DND-41 (cell line): ENCODE results near the gene S100A4.

Source experiments
- ATAC-seq: fragments of 200-7000 bp; cut with Tn5 transposase; 3 replicates; pipeline ENCODE4 v1.9.1; 2021; ENCODE audit warnings: low read depth; ENCODE audit not compliant: insufficient read depth
- DNase-seq: peaks from one replicate; pipeline ENCODE4 v3.0.0-alpha.2; 2020
- H2AFZ ChIP-seq: 2 replicates; pipeline ENCODE4 v1.6.0; 2012; ENCODE audit warnings: low read depth, low read length
- H3K27ac ChIP-seq: 2 replicates; pipeline ENCODE4 v1.5.1; 2012; ENCODE audit warnings: low read length, inconsistent platforms
- H3K27me3 ChIP-seq: fragments of 200-600 bp; sonication (generic); 2 replicates; pipeline ENCODE4 v1.6.0; 2012; ENCODE audit warnings: low read length, mild to moderate bottlenecking, inconsistent platforms; ENCODE audit not compliant: insufficient read depth, poor library complexity
- H3K36me3 ChIP-seq: 2 replicates; pipeline ENCODE4 v1.5.1; 2012; ENCODE audit warnings: low read length, inconsistent platforms; ENCODE audit not compliant: insufficient read depth
- H3K4me1 ChIP-seq: 2 replicates; pipeline ENCODE4 v1.5.1; 2012; ENCODE audit warnings: mild to moderate bottlenecking, low read length; ENCODE audit not compliant: insufficient read depth
- H3K4me2 ChIP-seq: 2 replicates; pipeline ENCODE4 v1.6.0; 2012; ENCODE audit warnings: mild to moderate bottlenecking, moderate library complexity, low read length, inconsistent platforms; ENCODE audit not compliant: insufficient read depth
- H3K4me3 ChIP-seq, 2 experiments: fragments of 200-600 bp in 1 of 2; shearing (Covaris generic) in 1 of 2; 2 replicates each; pipeline ENCODE4 v1.5.1; 2012 to 2016; ENCODE audit warnings: inconsistent platforms in 2 of 2, low read length in 2 of 2, mild to moderate bottlenecking in 2 of 2, low read depth in 1 of 2, moderate library complexity in 1 of 2
- H3K79me2 ChIP-seq: 2 replicates; pipeline ENCODE4 v1.6.0; 2012; ENCODE audit warnings: low read length, inconsistent platforms; ENCODE audit not compliant: insufficient read depth
- H3K9ac ChIP-seq: 2 replicates; pipeline ENCODE4 v1.6.0; 2012; ENCODE audit warnings: low read depth, mild to moderate bottlenecking, inconsistent platforms, low read length, moderate library complexity
- H3K9me3 ChIP-seq: 2 replicates; pipeline ENCODE4 v1.5.1; 2012; ENCODE audit warnings: low read length, moderate library complexity, mild to moderate bottlenecking, inconsistent platforms; ENCODE audit not compliant: insufficient read depth, severe bottlenecking
- H4K20me1 ChIP-seq: 2 replicates; pipeline ENCODE4 v1.6.0; 2012; ENCODE audit warnings: low read length; ENCODE audit not compliant: insufficient read depth
- CTCF ChIP-seq: IDR thresholded peaks from 2 replicates; pipeline ENCODE4 v1.5.1; 2012; ENCODE audit warnings: borderline replicate concordance, low read length, moderate library complexity, mild to moderate bottlenecking; ENCODE audit not compliant: poor library complexity, severe bottlenecking; ENCODE audit errors: extremely low read depth
- EZH2 ChIP-seq: IDR thresholded peaks from 3 replicates; pipeline ENCODE4 v1.6.1; 2012; ENCODE audit warnings: borderline replicate concordance, low read depth, mild to moderate bottlenecking, moderate library complexity, low read length, inconsistent platforms; ENCODE audit not compliant: severe bottlenecking

S100A4 gene

DNA sequence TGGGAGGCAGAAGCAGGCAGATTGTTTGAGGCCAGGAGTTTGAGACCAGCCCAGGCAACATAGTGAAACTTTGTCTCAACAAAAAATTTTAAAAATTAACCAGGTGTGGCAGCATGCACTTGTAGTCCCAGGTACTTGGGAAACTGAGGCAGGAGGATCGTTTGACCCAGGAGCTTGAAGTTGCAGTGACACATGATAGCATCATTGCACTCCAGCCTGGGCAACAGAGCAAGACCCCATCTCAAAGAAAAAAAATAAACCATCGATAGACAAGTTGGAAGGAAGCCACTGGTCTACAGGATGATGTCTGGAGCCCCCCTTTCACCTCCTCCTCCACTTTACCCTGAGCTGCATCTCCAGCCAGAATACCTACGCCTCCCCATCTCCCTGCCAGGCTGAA lies 26.4 kb downstream of the S100A4 start:
- H3K4me3 ChIP-seq, result no peak overlapping the region
- DNase-seq (no peak), ATAC-seq (no peak)
- no peaks in the 10 kb centered on the region for H3K79me2 ChIP-seq
- no peak overlapping the region for H3K4me2 ChIP-seq
- no peaks in the 10 kb centered on the region for H4K20me1 ChIP-seq
- H3K36me3 ChIP-seq, result no peaks in the 10 kb centered on the region
- no peaks in the 10 kb centered on the region for H3K9me3 ChIP-seq
- TF ChIP-seq EZH2 (no peak), CTCF (no peak)
- H3K27me3 ChIP-seq, result no peaks in the 10 kb centered on the region
- H3K27ac ChIP-seq, result no peak overlapping the region
- no peak overlapping the region for H3K9ac ChIP-seq
- H3K4me1 ChIP-seq, result no peaks in the 10 kb centered on the region
- H2AFZ ChIP-seq, result no peak overlapping the region

GRCh38 chr1:153515504-153516394 lies 29.9 kb downstream of the S100A4 start:
- H3K9me3 ChIP-seq, result no peaks in the 10 kb centered on the region
- H3K4me3 ChIP-seq, result no peak overlapping the region
- no peaks in the 10 kb centered on the region for H3K36me3 ChIP-seq
- TF ChIP-seq EZH2 (no peak), CTCF (no peak)
- H2AFZ ChIP-seq, result no peak overlapping the region
- H3K79me2 ChIP-seq, result no peaks in the 10 kb centered on the region
- H3K27me3 ChIP-seq, result no peaks in the 10 kb centered on the region
- H3K4me1 ChIP-seq, result peaks cover 5% of the 10 kb centered on the region; the same call in 1 of the 2 replicates
- H3K4me2 ChIP-seq, result no peak overlapping the region
- DNase-seq (no peak), ATAC-seq (no peak; the same call in 2 of the 3 replicates)
- no peak overlapping the region for H3K9ac ChIP-seq
- no peaks in the 10 kb centered on the region for H4K20me1 ChIP-seq
- H3K27ac ChIP-seq, result no peak overlapping the region

DNA sequence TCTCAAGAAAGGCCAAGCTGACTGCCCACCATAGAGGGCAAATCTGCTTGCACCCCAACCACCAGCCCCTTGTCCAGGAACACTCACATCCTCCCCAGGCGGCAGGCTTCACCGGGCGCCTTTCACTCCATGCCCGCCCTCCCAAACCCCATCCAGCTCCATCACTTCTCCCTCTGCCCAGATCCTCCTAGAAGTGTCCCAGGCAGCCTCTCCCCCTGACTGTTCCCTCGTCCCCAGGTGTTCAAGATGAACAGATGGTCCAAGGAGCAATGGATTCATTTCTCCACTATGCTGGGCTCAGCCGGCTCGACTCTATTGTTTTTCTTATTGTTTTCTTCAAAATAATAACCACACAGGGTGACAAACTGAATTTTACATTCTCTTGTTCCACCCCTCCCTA lies 31.9 kb downstream of the S100A4 start:
- Histone ChIP-seq H3K9ac (no peak overlapping the region), H3K4me3 (no peak overlapping the region), H3K9me3 (no peaks in the 10 kb centered on the region), H2AFZ (no peak overlapping the region), H3K36me3 (no peaks in the 10 kb centered on the region), H3K4me1 (peaks cover 5% of the 10 kb centered on the region; the same call in 1 of the 2 replicates), H3K27me3 (no peaks in the 10 kb centered on the region), H4K20me1 (no peaks in the 10 kb centered on the region), H3K79me2 (no peaks in the 10 kb centered on the region), H3K4me2 (no peak overlapping the region), H3K27ac (no peak overlapping the region)
- ATAC-seq, result no peak
- no peak for DNase-seq
- TF ChIP-seq EZH2, result no peak
- TF ChIP-seq CTCF, result no peak

GRCh38 chr1:153513023-153513422 lies 32.6 kb downstream of the S100A4 start:
- Histone ChIP-seq H3K79me2 (no peaks in the 10 kb centered on the region), H4K20me1 (no peaks in the 10 kb centered on the region), H3K9me3 (no peaks in the 10 kb centered on the region), H3K36me3 (no peaks in the 10 kb centered on the region), H2AFZ (no peak overlapping the region), H3K4me3 (no peak overlapping the region), H3K4me2 (no peak overlapping the region), H3K27me3 (no peaks in the 10 kb centered on the region), H3K9ac (no peak overlapping the region), H3K4me1 (peaks cover 5% of the 10 kb centered on the region; the same call in 1 of the 2 replicates), H3K27ac (no peak overlapping the region)
- peak; percentile 24 for TF ChIP-seq CTCF
- TF ChIP-seq EZH2, result no peak
- DNase-seq, result no peak
- ATAC-seq, result no peak
